Caco-2 (cell line): ENCODE data around the gene SLC7A4. TPM values are rescaled to one million over a fixed set of nuclear protein-coding genes. Genes with fewer than 3 reads are reported as not detected.

Experiments
- BruUV-seq: library from RNA; stranded (reverse); fragments of 400-500 nt; replicated peaks from 2 replicates; lab custom pipeline; 2021; lab: Mats Ljungman, UMichigan
- CTCF ChIA-PET: fragments of 300-600 bp; sonication (Branson Sonifier 250); formaldehyde crosslinking; loops from one replicate; lab custom pipeline; 2022; ENCODE audit warnings: antibody characterized with exemption; lab: Charles Lee
- POLR2A ChIA-PET: fragments of 300-600 bp; sonication (Branson Sonifier 250); formaldehyde crosslinking; loops from one replicate; lab custom pipeline; 2022; ENCODE audit warnings: antibody characterized with exemption; lab: Charles Lee
- DNase-seq, 2 experiments: peaks; one replicate each; pipeline versions ENCODE4 v3.0.0 to v3.0.0-alpha.2; 2020 to 2022
- H3K27me3 ChIP-seq: replicated peaks from 2 replicates; pipeline ENCODE4 v1.6.0; 2011; ENCODE audit warnings: low read length; ENCODE audit not compliant: control insufficient read depth, insufficient read depth
- H3K36me3 ChIP-seq: 2 replicates; pipeline ENCODE4 v1.5.1; 2011; ENCODE audit warnings: low read length; ENCODE audit not compliant: control insufficient read depth, insufficient read depth
- H3K4me1 ChIP-seq: fragments of 250-450 bp; sonication (Bioruptor Pico); 2 replicates; pipeline ENCODE4 v1.5.1; 2020; ENCODE audit warnings: mild to moderate bottlenecking
- H3K4me3 ChIP-seq: 2 replicates; pipeline ENCODE4 v1.5.1; 2011; ENCODE audit warnings: low read depth, mild to moderate bottlenecking, control low read depth, low read length
- H3K9me3 ChIP-seq: fragments of 250-450 bp; sonication (Bioruptor Pico); 2 replicates; pipeline ENCODE4 v1.5.1; 2020; ENCODE audit warnings: mild to moderate bottlenecking, moderate library complexity
- H3K27ac Mint-ChIP-seq: one replicate; pipeline ENCODE4 v1.8.0; 2022; ENCODE audit warnings: mixed read lengths; ENCODE audit not compliant: unreplicated experiment
- H3K27me3 Mint-ChIP-seq: one replicate; pipeline ENCODE4 v1.8.0; 2022; ENCODE audit warnings: mixed read lengths; ENCODE audit not compliant: insufficient read depth, unreplicated experiment
- H3K36me3 Mint-ChIP-seq: one replicate; pipeline ENCODE4 v1.8.0; 2022; ENCODE audit warnings: mild to moderate bottlenecking, mixed read lengths; ENCODE audit not compliant: insufficient read depth, unreplicated experiment
- H3K4me1 Mint-ChIP-seq: one replicate; pipeline ENCODE4 v1.8.0; 2022; ENCODE audit warnings: low read depth, mixed read lengths; ENCODE audit not compliant: unreplicated experiment
- H3K4me3 Mint-ChIP-seq: one replicate; pipeline ENCODE4 v1.8.0; 2022; ENCODE audit warnings: mild to moderate bottlenecking, moderate library complexity, mixed read lengths; ENCODE audit not compliant: unreplicated experiment
- H3K9me3 Mint-ChIP-seq: one replicate; pipeline ENCODE4 v1.8.0; 2022; ENCODE audit warnings: mixed read lengths; ENCODE audit not compliant: unreplicated experiment
- intact Hi-C: fragments of 100-400 bp; cut with micrococcal nuclease; formaldehyde crosslinking; loops from one replicate; pipeline ENCODE4 v1.10.0; 2022; ENCODE audit not compliant: unreplicated experiment
- total RNA-seq: library from RNA; stranded (reverse); gene quantifications from 2 replicates; pipeline ENCODE4 v1.2.3, GENCODE V29; 2022
- TF ChIP-seq, protein P1 (sequence below), 2 experiments: fragments of 200-600 bp in 1 of 2; IDR thresholded peaks; 1 replicate in 1 of 2; 2 replicates in 1 of 2; pipeline versions ENCODE4 v1.5.1 to v1.8.0; 2011 to 2022; ENCODE audit warnings: antibody characterized with exemption in 1 of 2, control low read depth in 1 of 2, inconsistent platforms in 1 of 2, low read depth in 1 of 2, low read length in 1 of 2, mild to moderate bottlenecking in 1 of 2, moderate library complexity in 1 of 2; ENCODE audit not compliant: insufficient read depth in 1 of 2, severe bottlenecking in 1 of 2, unreplicated experiment in 1 of 2

Gene SLC7A4
- total RNA-seq, 1 experiment from 2014 or later = 1.9 TPM

DNA sequence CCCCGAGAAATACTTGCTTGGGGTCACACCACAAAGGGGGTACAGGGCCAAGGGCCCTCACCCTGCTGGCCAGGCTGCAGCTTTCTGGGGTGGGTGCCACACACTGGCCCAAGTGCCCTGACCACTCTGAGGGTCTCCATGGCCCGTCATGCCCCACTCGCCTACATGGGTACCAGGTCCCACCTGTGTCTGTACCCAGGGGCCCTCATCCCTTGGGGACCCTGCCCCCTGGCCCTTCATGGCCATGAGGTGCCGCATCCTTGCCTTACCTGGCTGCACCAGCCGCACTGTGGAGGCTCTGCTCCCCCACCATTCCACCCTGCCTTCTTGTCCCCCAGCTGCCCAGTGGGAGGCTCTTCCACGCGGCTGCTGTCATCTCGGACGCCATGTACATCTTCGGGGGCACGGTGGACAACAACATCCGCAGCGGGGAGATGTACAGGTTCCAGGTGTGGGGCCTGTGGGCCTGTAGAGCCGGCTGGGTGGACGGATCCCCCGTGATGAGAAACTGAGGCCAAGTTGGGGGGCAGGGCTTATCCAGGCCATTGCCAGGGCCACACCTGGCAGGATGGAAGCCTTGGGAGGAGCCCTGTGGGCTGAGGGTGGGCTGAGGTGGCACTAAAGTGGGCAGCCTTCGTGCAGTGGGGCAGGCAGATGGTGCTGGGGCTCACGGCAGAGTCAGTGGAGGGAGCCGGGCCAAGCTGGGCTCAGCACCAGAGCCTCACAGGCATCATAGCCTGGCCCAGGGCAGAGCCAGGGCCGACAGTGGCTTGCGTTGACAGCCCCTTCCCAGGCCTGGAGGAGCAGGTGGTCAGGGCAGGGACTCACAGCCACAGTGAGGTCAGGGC, 39.7 kb downstream of the SLC7A4 start:
- intact Hi-C loops = no loop called here
- Histone ChIP-seq H3K36me3 (no peaks in the 10 kb centered on the region; the same call in 1 of the 2 replicates), H3K4me3 (no peak overlapping the region), H3K9me3 (no peaks in the 10 kb centered on the region), H3K27me3 (no peaks in the 10 kb centered on the region), H3K4me1 (no peaks in the 10 kb centered on the region)
- CTCF ChIA-PET = no interaction called here
- POLR2A ChIA-PET = no interaction called here
- Mint-ChIP-seq H3K4me1 (no peaks in the 10 kb centered on the region), H3K27ac (no peak overlapping the region), H3K9me3 (no peaks in the 10 kb centered on the region), H3K27me3 (no peaks in the 10 kb centered on the region), H3K4me3 (no peak overlapping the region), H3K36me3 (peaks cover 36% of the 10 kb centered on the region)
- no peak for DNase-seq
- no TSS peak for BruUV-seq
- TF ChIP-seq, protein P1, sequence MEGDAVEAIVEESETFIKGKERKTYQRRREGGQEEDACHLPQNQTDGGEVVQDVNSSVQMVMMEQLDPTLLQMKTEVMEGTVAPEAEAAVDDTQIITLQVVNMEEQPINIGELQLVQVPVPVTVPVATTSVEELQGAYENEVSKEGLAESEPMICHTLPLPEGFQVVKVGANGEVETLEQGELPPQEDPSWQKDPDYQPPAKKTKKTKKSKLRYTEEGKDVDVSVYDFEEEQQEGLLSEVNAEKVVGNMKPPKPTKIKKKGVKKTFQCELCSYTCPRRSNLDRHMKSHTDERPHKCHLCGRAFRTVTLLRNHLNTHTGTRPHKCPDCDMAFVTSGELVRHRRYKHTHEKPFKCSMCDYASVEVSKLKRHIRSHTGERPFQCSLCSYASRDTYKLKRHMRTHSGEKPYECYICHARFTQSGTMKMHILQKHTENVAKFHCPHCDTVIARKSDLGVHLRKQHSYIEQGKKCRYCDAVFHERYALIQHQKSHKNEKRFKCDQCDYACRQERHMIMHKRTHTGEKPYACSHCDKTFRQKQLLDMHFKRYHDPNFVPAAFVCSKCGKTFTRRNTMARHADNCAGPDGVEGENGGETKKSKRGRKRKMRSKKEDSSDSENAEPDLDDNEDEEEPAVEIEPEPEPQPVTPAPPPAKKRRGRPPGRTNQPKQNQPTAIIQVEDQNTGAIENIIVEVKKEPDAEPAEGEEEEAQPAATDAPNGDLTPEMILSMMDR (IDR thresholded peaks at IDR 0.05; ENCODE audit: insufficient read depth in 1 of 2, low read depth in 1 of 2, low read length in 1 of 2, severe bottlenecking in 1 of 2, unreplicated experiment in 1 of 2) = no peak

GRCh38 chr22:20992056-20992442, 40.3 kb downstream of the SLC7A4 start:
- no peaks in the 10 kb centered on the region; the same call in 1 of the 2 replicates for H3K36me3 ChIP-seq
- no peak overlapping the region for H3K4me3 ChIP-seq
- CTCF ChIA-PET = no interaction called here
- no peaks in the 10 kb centered on the region for H3K27me3 ChIP-seq
- H3K27me3 Mint-ChIP-seq = no peaks in the 10 kb centered on the region
- no peak overlapping the region for H3K27ac Mint-ChIP-seq
- TF ChIP-seq, protein P1 (IDR thresholded peaks at IDR 0.05; ENCODE audit: insufficient read depth in 1 of 2, low read depth in 1 of 2, low read length in 1 of 2, severe bottlenecking in 1 of 2, unreplicated experiment in 1 of 2) = no peak
- H3K4me3 Mint-ChIP-seq = no peak overlapping the region
- no peaks in the 10 kb centered on the region for H3K9me3 Mint-ChIP-seq
- no peaks in the 10 kb centered on the region for H3K4me1 Mint-ChIP-seq
- H3K36me3 Mint-ChIP-seq = peaks cover 32% of the 10 kb centered on the region
- no peaks in the 10 kb centered on the region for H3K9me3 ChIP-seq
- no TSS peak for BruUV-seq
- DNase-seq = no peak
- POLR2A ChIA-PET = no interaction called here
- no peaks in the 10 kb centered on the region for H3K4me1 ChIP-seq
- intact Hi-C loops = no loop called here

DNA sequence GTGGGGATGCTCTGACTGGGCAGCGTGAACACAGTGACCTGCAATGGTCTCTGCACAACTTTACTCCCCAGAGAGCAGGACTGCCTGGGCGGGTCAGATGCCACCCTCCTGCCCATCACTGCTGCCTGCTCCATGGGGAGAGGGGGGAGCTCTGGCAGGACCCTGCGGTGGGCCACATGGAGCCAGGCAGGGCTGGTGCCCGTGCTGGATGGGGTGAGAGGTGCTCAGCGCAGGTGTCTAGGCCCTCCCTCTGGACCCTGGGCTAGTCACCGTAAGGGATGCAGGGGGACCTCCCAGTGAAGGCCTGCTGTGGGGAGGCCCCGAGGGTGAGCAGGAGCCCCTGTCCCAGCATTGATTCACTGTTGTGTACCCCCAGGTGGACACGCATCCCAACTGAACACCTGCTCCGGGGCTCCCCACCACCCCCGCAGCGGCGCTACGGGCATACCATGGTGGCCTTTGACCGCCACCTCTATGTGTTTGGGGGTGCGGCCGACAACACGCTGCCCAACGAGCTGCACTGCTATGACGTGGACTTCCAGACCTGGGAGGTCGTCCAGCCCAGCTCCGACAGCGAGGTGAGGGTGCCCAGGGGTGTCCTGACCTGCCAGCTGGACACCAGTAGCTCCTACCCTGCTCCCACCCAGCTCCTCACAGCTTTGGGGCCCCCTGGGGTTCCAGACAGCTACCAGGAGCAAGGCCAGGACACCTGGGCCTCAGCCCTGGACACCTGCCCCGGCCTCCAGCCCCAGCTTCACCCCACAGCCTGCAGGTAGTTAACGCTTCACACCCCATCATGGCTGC, 40.9 kb downstream of the SLC7A4 start:
- POLR2A ChIA-PET = interaction anchor here (0.5 kb wide), 1 partner anchor 675 kb away, joined by 4 read pairs; no protein-coding TSS in a partner anchor

More for the DNA sequence above, 40.9 kb downstream of the SLC7A4 start:
- TF ChIP-seq, protein P1 (IDR thresholded peaks at IDR 0.05; ENCODE audit: insufficient read depth in 1 of 2, low read depth in 1 of 2, low read length in 1 of 2, severe bottlenecking in 1 of 2, unreplicated experiment in 1 of 2) = no peak
- DNase-seq = no peak
- Histone ChIP-seq H3K4me3 (no peak overlapping the region), H3K4me1 (no peaks in the 10 kb centered on the region), H3K27me3 (no peaks in the 10 kb centered on the region), H3K9me3 (no peaks in the 10 kb centered on the region), H3K36me3 (no peaks in the 10 kb centered on the region; the same call in 1 of the 2 replicates)
- intact Hi-C loops = no loop called here
- CTCF ChIA-PET = interaction anchor here (1.2 kb wide), 1 partner anchor 74 kb away, joined by 3 read pairs; the partner anchor contains the start of gene CRKL
- Mint-ChIP-seq H3K27me3 (no peaks in the 10 kb centered on the region), H3K36me3 (peaks cover 28% of the 10 kb centered on the region), H3K4me3 (no peak overlapping the region), H3K9me3 (no peaks in the 10 kb centered on the region), H3K27ac (no peak overlapping the region), H3K4me1 (no peaks in the 10 kb centered on the region)
- BruUV-seq = no TSS peak
